HepG2 (cell line): Measurements from ENCODE around the gene RHBDF2. TPM values are rescaled to one million over a fixed set of nuclear protein-coding genes. Genes with fewer than 3 reads are reported as not detected.

Experiments
- BHLHE40 ChIP-seq: IDR thresholded peaks from 2 replicates; pipeline ENCODE4 v1.6.1; 2011; ENCODE audit warnings: low read length, improper control_type of control experiment
- DNMT1 ChIP-seq: sonication (generic); formaldehyde crosslinking; IDR thresholded peaks from 2 replicates; pipeline ENCODE4 v1.5.1; 2020; ENCODE audit warnings: mild to moderate bottlenecking, missing genetic modification reagents
- DPF2 ChIP-seq: sonication (generic); formaldehyde crosslinking; IDR thresholded peaks from 2 replicates; pipeline ENCODE4 v1.4.0; 2020; ENCODE audit warnings: mild to moderate bottlenecking, low read depth, missing genetic modification reagents, borderline replicate concordance
- FOXP1 ChIP-seq, 2 experiments: fragments of 450-650 bp in 1 of 2; IDR thresholded peaks; 2 replicates each; pipeline ENCODE4 v1.6.1; 2017 to 2018; ENCODE audit warnings: antibody characterized with exemption in 1 of 2
- MXI1 ChIP-seq: IDR thresholded peaks from 3 replicates; pipeline ENCODE4 v1.6.1; 2012; ENCODE audit warnings: low read depth, low read length, inconsistent platforms, borderline replicate concordance
- RBM39 ChIP-seq: fragments of 200-400 bp; formaldehyde crosslinking; IDR thresholded peaks from one replicate; pipeline ENCODE4 v1.6.1; 2018; ENCODE audit warnings: antibody characterized with exemption, mild to moderate bottlenecking, low read depth, low read length; ENCODE audit not compliant: poor library complexity, severe bottlenecking
- SAP130 ChIP-seq: IDR thresholded peaks from 2 replicates; pipeline ENCODE4 v1.6.1; 2016; ENCODE audit warnings: low read depth
- SRF ChIP-seq: IDR thresholded peaks from 2 replicates; pipeline ENCODE4 v1.6.1; 2011; ENCODE audit warnings: mild to moderate bottlenecking, low read depth, low read length, moderate library complexity
- ZC3H4 ChIP-seq: sonication (generic); formaldehyde crosslinking; IDR thresholded peaks from 2 replicates; pipeline ENCODE4 v1.4.0; 2020; ENCODE audit warnings: missing genetic modification reagents, borderline replicate concordance
- ZNF564 ChIP-seq: sonication (generic); formaldehyde crosslinking; IDR thresholded peaks from 2 replicates; pipeline ENCODE4 v1.8.1; 2023; ENCODE audit warnings: mild to moderate bottlenecking, missing genetic modification reagents
- ZNF75D ChIP-seq: sonication (generic); formaldehyde crosslinking; IDR thresholded peaks from 2 replicates; pipeline ENCODE4 v1.8.1; 2023; ENCODE audit warnings: missing genetic modification reagents, mild to moderate bottlenecking, borderline replicate concordance
- polyA plus RNA-seq, 8 experiments: library from polyadenylated mRNA; depleted of rRNA in 3 of 8; stranded (reverse) in 7 of 8; unstranded in 1 of 8; fragments of >200 nt; fragmentation: Illumina TruSeq in 4 of 8; extraction: Trizol in 4 of 8; gene quantifications; 2 replicates each; pipeline versions ENCODE4 v1.2.1 to v1.2.3, GENCODE V29; 2011 to 2016; ENCODE audit warnings: low read depth in 4 of 8, missing spikeins in 1 of 8, mixed read lengths in 1 of 8; ENCODE audit not compliant: insufficient read depth in 1 of 8
- total RNA-seq, 5 experiments: library from RNA; depleted of rRNA; stranded (reverse); fragments of >200 nt; fragmentation: Illumina TruSeq; extraction: Trizol; gene quantifications; 2 replicates each; pipeline ENCODE4 v1.2.3, GENCODE V29; 2016; ENCODE audit warnings: low read depth in 1 of 5
- TF ChIP-seq, protein P1 (sequence below): IDR thresholded peaks from 2 replicates; pipeline ENCODE4 v1.6.1; 2016; ENCODE audit warnings: missing genetic modification reagents, missing compliant biosample characterization
- TF ChIP-seq, protein P2 (sequence below): sonication (generic); formaldehyde crosslinking; IDR thresholded peaks from 2 replicates; pipeline ENCODE4 v1.5.0; 2020; ENCODE audit warnings: mild to moderate bottlenecking, missing genetic modification reagents, moderate library complexity
- TF ChIP-seq, protein P3 (sequence below): sonication (generic); formaldehyde crosslinking; conservative IDR thresholded peaks from 2 replicates; pipeline ENCODE4 v1.4.0; 2020; ENCODE audit warnings: missing genetic modification reagents
- TF ChIP-seq, protein P4 (sequence below): sonication (generic); formaldehyde crosslinking; IDR thresholded peaks from one replicate; pipeline ENCODE4 v1.5.1; 2020; ENCODE audit warnings: mild to moderate bottlenecking, missing genetic modification reagents; ENCODE audit errors: not compliant biosample characterization

The RHBDF2 gene
- total and polyA plus RNA-seq, 2 of the 13 experiments (the other 11 are each of a cell fraction or from before 2014, with no cell fraction given) = 7.8 to 24.2 TPM

GRCh38 chr17:76506408-76507345, 5.5 kb upstream of the RHBDF2 start (continued):
- peak; percentile 95; the same call in 2 of the 3 replicates for TF ChIP-seq MXI1
- no peak for TF ChIP-seq FOXP1 (IDR thresholded peaks at IDR 0.05)
- TF ChIP-seq FOXP1 (CRISPR knock-in tag; IDR thresholded peaks at IDR 0.05) = 0 out of 2 replicates have a peak, but pooled peaks have one; percentile 8
- TF ChIP-seq SRF = no peak
- no peak for TF ChIP-seq DPF2 (CRISPR knock-in tag)
- TF ChIP-seq SAP130 (CRISPR knock-in tag) = peak; percentile 85
- TF ChIP-seq, protein P1, sequence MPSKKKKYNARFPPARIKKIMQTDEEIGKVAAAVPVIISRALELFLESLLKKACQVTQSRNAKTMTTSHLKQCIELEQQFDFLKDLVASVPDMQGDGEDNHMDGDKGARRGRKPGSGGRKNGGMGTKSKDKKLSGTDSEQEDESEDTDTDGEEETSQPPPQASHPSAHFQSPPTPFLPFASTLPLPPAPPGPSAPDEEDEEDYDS (CRISPR knock-in tag) = 0 out of 2 replicates have a peak, but pooled peaks have one; percentile 28
- TF ChIP-seq ZNF75D (CRISPR knock-in tag) = no peak
- TF ChIP-seq, protein P2, sequence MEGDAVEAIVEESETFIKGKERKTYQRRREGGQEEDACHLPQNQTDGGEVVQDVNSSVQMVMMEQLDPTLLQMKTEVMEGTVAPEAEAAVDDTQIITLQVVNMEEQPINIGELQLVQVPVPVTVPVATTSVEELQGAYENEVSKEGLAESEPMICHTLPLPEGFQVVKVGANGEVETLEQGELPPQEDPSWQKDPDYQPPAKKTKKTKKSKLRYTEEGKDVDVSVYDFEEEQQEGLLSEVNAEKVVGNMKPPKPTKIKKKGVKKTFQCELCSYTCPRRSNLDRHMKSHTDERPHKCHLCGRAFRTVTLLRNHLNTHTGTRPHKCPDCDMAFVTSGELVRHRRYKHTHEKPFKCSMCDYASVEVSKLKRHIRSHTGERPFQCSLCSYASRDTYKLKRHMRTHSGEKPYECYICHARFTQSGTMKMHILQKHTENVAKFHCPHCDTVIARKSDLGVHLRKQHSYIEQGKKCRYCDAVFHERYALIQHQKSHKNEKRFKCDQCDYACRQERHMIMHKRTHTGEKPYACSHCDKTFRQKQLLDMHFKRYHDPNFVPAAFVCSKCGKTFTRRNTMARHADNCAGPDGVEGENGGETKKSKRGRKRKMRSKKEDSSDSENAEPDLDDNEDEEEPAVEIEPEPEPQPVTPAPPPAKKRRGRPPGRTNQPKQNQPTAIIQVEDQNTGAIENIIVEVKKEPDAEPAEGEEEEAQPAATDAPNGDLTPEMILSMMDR (CRISPR knock-in tag) = peak; percentile 100
- TF ChIP-seq ZNF564 (CRISPR knock-in tag) = no peak
- TF ChIP-seq BHLHE40 = 0 out of 2 replicates have a peak, but pooled peaks have one; percentile 15
- TF ChIP-seq, protein P3, sequence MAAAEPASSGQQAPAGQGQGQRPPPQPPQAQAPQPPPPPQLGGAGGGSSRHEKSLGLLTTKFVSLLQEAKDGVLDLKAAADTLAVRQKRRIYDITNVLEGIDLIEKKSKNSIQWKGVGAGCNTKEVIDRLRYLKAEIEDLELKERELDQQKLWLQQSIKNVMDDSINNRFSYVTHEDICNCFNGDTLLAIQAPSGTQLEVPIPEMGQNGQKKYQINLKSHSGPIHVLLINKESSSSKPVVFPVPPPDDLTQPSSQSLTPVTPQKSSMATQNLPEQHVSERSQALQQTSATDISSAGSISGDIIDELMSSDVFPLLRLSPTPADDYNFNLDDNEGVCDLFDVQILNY (CRISPR knock-in tag) = no peak
- TF ChIP-seq, protein P4, sequence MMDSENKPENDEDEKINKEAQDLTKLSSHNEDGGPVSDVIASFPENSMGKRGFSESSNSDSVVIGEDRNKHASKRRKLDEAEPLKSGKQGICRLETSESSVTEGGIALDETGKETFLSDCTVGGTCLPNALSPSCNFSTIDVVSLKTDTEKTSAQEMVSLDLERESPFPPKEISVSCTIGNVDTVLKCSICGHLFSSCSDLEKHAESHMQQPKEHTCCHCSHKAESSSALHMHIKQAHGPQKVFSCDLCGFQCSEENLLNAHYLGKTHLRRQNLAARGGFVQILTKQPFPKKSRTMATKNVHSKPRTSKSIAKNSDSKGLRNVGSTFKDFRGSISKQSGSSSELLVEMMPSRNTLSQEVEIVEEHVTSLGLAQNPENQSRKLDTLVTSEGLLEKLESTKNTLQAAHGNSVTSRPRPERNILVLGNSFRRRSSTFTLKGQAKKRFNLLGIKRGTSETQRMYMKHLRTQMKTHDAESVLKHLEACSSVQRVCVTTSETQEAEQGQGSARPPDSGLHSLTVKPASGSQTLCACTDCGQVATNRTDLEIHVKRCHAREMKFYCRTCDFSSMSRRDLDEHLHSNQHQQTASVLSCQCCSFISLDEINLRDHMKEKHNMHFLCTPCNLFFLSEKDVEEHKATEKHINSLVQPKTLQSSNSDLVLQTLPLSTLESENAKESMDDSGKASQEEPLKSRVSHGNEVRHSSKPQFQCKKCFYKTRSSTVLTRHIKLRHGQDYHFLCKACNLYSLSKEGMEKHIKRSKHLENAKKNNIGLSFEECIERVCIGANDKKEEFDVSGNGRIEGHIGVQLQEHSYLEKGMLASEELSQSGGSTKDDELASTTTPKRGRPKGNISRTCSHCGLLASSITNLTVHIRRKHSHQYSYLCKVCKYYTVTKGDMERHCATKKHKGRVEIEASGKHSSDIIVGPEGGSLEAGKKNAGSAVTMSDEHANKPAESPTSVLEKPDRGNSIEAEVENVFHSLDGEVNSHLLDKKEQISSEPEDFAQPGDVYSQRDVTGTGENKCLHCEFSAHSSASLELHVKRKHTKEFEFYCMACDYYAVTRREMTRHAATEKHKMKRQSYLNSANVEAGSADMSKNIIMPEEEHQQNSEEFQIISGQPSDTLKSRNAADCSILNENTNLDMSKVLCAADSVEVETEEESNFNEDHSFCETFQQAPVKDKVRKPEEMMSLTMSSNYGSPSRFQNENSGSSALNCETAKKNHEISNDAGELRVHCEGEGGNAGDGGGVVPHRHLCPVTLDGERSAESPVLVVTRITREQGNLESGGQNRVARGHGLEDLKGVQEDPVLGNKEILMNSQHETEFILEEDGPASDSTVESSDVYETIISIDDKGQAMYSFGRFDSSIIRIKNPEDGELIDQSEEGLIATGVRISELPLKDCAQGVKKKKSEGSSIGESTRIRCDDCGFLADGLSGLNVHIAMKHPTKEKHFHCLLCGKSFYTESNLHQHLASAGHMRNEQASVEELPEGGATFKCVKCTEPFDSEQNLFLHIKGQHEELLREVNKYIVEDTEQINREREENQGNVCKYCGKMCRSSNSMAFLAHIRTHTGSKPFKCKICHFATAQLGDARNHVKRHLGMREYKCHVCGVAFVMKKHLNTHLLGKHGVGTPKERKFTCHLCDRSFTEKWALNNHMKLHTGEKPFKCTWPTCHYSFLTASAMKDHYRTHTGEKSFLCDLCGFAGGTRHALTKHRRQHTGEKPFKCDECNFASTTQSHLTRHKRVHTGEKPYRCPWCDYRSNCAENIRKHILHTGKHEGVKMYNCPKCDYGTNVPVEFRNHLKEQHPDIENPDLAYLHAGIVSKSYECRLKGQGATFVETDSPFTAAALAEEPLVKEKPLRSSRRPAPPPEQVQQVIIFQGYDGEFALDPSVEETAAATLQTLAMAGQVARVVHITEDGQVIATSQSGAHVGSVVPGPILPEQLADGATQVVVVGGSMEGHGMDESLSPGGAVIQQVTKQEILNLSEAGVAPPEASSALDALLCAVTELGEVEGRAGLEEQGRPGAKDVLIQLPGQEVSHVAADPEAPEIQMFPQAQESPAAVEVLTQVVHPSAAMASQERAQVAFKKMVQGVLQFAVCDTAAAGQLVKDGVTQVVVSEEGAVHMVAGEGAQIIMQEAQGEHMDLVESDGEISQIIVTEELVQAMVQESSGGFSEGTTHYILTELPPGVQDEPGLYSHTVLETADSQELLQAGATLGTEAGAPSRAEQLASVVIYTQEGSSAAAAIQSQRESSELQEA (CRISPR knock-in tag) = peak; percentile 59
- peak; percentile 38 for TF ChIP-seq RBM39
- no peak for TF ChIP-seq ZC3H4 (CRISPR knock-in tag)
- no peak for TF ChIP-seq DNMT1 (CRISPR knock-in tag)
